HG03521 (cell line): ENCODE measurements around the gene ITFG2.
"Not testable (repeated sequence)": the region's sequence is repeated elsewhere in the genome, so short reads cannot be mapped to it uniquely, and the experiment has no call there.

ENCODE experiments used
- ATAC-seq: cut with Tn5 transposase; IDR thresholded peaks from one replicate; pipeline ENCODE4 v1.9.1; 2021; ENCODE audit warnings: mild to moderate bottlenecking, moderate library complexity; ENCODE audit not compliant: unreplicated experiment

ITFG2 gene

DNA sequence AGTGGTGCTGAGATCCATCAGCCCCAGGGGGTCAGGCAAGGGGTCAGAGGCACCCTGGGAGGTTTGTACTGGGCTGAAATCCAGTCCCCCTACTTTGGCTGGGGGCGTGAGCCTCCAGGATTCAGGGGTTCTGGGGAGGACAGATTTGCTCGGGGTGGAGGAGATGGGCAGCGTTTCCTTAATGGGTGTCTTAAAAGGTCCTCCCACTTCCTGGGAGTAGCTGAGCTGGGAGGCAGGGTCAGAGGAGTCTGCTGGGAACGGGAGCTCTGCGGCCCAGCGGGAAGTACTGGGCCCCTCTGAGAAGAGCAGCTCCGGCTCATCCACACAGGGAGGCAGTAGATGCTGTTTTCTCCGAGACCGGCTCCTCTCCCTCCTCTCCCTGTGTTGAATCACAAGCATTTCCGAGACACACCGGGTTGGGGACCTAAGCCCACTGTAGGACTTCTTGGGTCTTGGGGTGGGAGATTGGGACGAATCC is 46.5 kb downstream of the ITFG2 start:
- ATAC-seq = no peak

DNA sequence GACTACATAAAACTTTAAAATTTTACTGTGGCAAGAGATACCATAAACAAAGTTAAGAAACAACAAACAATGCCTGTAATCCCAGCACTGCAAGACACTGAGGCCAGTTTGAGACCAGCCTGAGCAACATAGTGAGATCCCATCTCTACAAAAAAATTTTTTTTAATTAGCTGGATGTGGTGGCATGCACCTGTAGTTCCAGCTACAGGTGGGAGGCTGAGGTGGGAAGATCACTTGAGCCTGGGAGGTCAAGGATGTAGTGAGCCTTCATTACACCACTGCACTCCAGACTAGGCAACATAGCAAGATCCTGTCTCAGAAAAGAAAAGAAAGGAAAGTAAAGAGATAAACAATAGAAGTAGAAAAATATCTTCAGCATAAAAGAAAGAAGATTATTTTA is 47.7 kb downstream of the ITFG2 start:
- ATAC-seq = no peak

DNA sequence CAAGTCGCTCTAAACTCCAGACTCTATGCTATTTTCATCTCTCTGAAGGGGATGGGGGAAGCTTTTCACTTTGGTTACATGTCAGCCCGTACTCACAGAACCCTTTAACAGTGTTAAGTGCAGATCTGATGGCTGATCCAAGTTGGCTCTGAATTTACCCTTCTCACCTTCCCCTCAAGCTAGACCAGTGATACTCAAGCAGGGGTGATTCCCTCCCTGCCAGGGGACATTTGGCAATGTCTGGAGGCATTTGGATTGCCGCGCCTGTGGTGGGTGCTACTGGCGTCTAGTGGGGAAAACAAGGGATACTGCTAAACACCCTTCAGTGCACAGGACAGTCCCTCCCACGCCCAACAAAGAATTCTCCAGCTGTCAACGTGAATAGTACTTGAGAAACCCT is 50.4 kb downstream of the ITFG2 start:
- ATAC-seq = no peak

DNA sequence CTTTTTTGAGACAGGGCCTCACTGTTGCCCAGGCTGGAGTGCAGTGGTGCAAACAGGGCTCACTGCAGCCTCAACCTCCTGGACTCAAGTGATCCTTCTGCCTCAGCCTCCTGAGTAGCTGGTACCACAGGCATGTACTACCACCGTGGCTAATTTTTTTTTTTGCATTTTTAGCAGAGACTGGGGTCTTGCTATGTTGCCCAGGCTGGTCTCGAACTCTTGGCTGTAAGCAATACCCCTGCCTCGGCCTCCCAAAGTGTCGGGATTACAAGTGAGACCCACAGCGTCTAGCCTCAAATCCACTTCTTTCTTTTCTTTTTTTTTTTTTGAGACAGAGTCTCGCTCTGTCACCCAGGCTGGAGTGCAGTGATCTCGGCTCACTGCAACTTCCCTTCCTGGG is 50.9 kb downstream of the ITFG2 start:
- ATAC-seq = not testable (repeated sequence)

DNA sequence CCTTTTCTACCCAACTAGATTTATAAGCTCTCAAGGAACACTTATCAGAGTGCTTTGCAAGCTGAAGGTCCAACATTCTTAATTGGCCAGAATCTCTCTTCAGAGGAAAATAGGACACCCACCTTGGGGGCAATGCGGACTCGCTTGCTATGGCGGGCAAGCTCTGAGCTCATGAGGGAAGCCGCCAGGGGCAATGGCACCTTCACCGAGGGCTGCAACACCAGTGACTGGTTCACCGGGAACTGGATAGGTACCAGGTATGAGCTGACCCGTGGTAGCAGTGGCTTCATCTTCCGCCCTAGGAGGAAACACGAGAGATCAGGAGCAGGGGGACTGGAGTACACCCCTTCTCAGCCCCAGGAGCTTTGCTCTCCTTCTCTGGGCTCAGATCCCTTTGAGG is 51.7 kb downstream of the ITFG2 start:
- no peak for ATAC-seq

DNA sequence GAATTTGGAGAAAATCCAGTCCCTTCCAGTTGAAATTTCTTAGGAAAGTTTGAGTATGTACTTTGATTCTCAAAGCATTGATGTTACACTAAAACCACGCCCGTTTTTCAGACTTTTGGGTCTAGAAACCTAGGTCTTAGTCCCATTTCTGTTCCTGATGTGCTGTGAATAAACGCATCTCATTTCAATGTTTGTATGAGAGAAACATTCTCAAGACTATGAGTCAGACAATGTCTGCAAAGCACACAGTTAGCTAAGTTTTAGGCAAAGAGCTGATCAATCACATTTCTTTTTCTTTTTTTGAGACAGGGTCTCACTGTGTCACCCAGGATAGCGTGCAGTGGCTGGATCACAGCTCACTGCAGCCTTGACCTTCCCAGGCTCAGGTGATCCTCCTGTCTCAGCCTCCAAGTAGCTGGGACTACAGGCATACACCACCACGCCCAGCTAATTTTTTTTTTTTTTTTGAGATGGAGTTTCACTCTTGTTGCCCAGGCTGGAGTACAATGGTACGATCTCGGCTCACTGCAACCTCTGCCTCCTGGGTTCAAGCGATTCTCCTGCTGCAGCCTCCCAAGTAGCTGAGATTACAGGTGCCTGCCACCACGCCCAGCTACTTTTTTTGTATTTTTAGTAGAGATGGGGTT is 56.6 kb downstream of the ITFG2 start:
- ATAC-seq = not testable (repeated sequence)
